GM18909 (cell line): ENCODE measurements around the gene LDLRAD3.

Source experiments
- ATAC-seq: cut with Tn5 transposase; IDR thresholded peaks from one replicate; pipeline ENCODE4 v1.9.1; 2021; ENCODE audit warnings: mild to moderate bottlenecking; ENCODE audit not compliant: unreplicated experiment, poor library complexity

LDLRAD3 gene

GRCh38 chr11:36118084-36118483 is 174.2 kb downstream of the LDLRAD3 start:
- no peak for ATAC-seq

GRCh38 chr11:36119300-36119699 is 175.4 kb downstream of the LDLRAD3 start:
- no peak for ATAC-seq

GRCh38 chr11:36121054-36121453 is 177.2 kb downstream of the LDLRAD3 start:
- ATAC-seq = no peak

- ATAC-seq = no peak
Measured at GRCh38 chr11:36122671-36123070, 178.8 kb downstream of the LDLRAD3 start.

- ATAC-seq = no peak
Measured at GRCh38 chr11:36123336-36124101, 179.7 kb downstream of the LDLRAD3 start.

GRCh38 chr11:36126678-36127077 is 182.8 kb downstream of the LDLRAD3 start:
- no peak for ATAC-seq

- ATAC-seq = no peak
Measured at GRCh38 chr11:36127550-36127949, 183.7 kb downstream of the LDLRAD3 start.

GRCh38 chr11:36129955-36130354 is 186.1 kb downstream of the LDLRAD3 start:
- ATAC-seq = no peak

GRCh38 chr11:36130401-36130800 is 186.5 kb downstream of the LDLRAD3 start:
- ATAC-seq = no peak

GRCh38 chr11:36131721-36132397 is 188.0 kb downstream of the LDLRAD3 start:
- ATAC-seq = no peak

- ATAC-seq = no peak
Measured at GRCh38 chr11:36132940-36133339, 189.1 kb downstream of the LDLRAD3 start.

- ATAC-seq = no peak
Measured at GRCh38 chr11:36135076-36135475, 191.2 kb downstream of the LDLRAD3 start.

- ATAC-seq = no peak
Measured at GRCh38 chr11:36139767-36140166, 195.9 kb downstream of the LDLRAD3 start.

GRCh38 chr11:36141196-36141953 is 197.5 kb downstream of the LDLRAD3 start:
- ATAC-seq = no peak

- no peak for ATAC-seq
Measured at GRCh38 chr11:36141956-36142355, 198.1 kb downstream of the LDLRAD3 start.

GRCh38 chr11:36142439-36142838 is 198.6 kb downstream of the LDLRAD3 start:
- no peak for ATAC-seq

- ATAC-seq = no peak
Measured at GRCh38 chr11:36142879-36143278, 199.0 kb downstream of the LDLRAD3 start.

- ATAC-seq = no peak
Measured at GRCh38 chr11:36146437-36146836, 202.6 kb downstream of the LDLRAD3 start.

GRCh38 chr11:36147491-36147890 is 203.6 kb downstream of the LDLRAD3 start:
- no peak for ATAC-seq

GRCh38 chr11:36148701-36149100 is 204.8 kb downstream of the LDLRAD3 start:
- no peak for ATAC-seq
